ENCODE measurements around the gene EXO5. TPM values are rescaled to one million over a fixed set of nuclear protein-coding genes. Genes with fewer than 3 reads are reported as not detected.

EXO5 gene
- total and polyA plus RNA-seq, 2 donors (not counting 1 experiment from before 2014, with no cell fraction given): 9.0 to 11.1 TPM

DNA sequence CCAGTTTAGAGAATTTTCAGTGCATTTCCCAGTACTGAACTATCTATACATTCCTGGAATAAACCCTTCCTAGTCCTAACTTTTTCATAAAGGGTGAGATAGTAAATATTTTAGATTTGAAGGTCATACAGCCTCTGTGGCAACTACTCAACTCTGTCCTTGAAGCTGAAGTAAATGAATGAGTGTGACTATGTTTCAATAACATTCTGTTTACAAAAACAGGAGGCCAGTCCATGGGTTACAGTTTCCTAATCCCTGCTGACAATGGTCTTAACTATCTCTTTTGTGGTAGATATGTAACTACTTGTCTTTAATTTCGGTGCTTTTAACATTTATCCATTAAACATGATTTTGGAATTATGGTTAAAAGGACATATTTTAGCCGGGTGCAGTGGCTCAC, 27.2 kb downstream of the EXO5 start:
- H3K9ac ChIP-seq (ENCODE audit: insufficient read depth, low read length): no peak overlapping the region
- no peaks in the 10 kb centered on the region for H3K27me3 ChIP-seq (ENCODE audit: control insufficient read depth, insufficient read depth, low read length)
- H3K4me3 ChIP-seq (replicated peaks in 1 of 4; ENCODE audit: control extremely low read depth in 1 of 4, insufficient read depth in 1 of 4, low read depth in 3 of 4, low read length in 4 of 4): no peak overlapping the region
- no peak overlapping the region for H2AFZ ChIP-seq (ENCODE audit: low read length)
- H3K79me2 ChIP-seq (ENCODE audit: control insufficient read depth, insufficient read depth, low read length): no peaks in the 10 kb centered on the region
- H4K20me1 ChIP-seq (ENCODE audit: control insufficient read depth, extremely low read depth, insufficient read depth, low read length): no peaks in the 10 kb centered on the region
- no peaks in the 10 kb centered on the region for H3K36me3 ChIP-seq (ENCODE audit: control insufficient read depth, insufficient read depth, low read length)
- DNase-seq (ENCODE audit: low read depth in 2 of 2): no peak
- H3K4me1 ChIP-seq (ENCODE audit: control insufficient read depth, extremely low read depth, insufficient read depth, low read length): no peaks in the 10 kb centered on the region
- H3K4me2 ChIP-seq (ENCODE audit: extremely low read depth, insufficient read depth, low read length): no peak overlapping the region
- no peak overlapping the region for H3K27ac ChIP-seq (ENCODE audit: insufficient read depth, low read length)
- no peaks in the 10 kb centered on the region for H3K9me3 ChIP-seq (ENCODE audit: control insufficient read depth, insufficient read depth, low read depth, low read length)
- TF ChIP-seq, protein P1, sequence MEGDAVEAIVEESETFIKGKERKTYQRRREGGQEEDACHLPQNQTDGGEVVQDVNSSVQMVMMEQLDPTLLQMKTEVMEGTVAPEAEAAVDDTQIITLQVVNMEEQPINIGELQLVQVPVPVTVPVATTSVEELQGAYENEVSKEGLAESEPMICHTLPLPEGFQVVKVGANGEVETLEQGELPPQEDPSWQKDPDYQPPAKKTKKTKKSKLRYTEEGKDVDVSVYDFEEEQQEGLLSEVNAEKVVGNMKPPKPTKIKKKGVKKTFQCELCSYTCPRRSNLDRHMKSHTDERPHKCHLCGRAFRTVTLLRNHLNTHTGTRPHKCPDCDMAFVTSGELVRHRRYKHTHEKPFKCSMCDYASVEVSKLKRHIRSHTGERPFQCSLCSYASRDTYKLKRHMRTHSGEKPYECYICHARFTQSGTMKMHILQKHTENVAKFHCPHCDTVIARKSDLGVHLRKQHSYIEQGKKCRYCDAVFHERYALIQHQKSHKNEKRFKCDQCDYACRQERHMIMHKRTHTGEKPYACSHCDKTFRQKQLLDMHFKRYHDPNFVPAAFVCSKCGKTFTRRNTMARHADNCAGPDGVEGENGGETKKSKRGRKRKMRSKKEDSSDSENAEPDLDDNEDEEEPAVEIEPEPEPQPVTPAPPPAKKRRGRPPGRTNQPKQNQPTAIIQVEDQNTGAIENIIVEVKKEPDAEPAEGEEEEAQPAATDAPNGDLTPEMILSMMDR (conservative IDR thresholded peaks at IDR 0.05 in 1 of 2, IDR thresholded peaks at IDR 0.05 in 1 of 2; ENCODE audit: low read depth in 1 of 2, low read length in 2 of 2): no peak
- no peak for TF ChIP-seq EZH2 (IDR thresholded peaks at IDR 0.05; ENCODE audit: low read length, missing control alignments)

DNA sequence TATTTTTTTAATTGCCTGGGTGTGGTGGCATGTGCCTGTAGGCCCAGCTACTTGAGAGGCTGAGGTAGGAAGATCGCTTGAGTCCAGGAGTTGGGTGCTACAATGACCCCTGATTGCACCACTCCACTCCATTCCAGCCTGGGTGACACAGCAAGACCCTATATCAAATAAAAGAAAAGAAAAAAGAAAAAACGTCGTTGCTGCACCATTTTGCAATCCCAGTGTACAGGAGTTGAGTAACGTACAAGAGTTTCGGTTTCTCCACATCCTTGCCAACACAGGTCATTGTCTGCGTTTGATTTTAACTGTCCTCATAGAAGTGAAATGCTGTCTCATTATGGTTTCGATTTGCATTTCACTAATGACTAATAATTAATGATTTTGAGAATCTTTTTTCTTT, 30.8 kb downstream of the EXO5 start:
- Histone ChIP-seq H3K4me1 (ENCODE audit: control insufficient read depth, extremely low read depth, insufficient read depth, low read length) (no peaks in the 10 kb centered on the region), H3K36me3 (ENCODE audit: control insufficient read depth, insufficient read depth, low read length) (no peaks in the 10 kb centered on the region), H3K4me2 (ENCODE audit: extremely low read depth, insufficient read depth, low read length) (no peak overlapping the region), H3K9me3 (ENCODE audit: control insufficient read depth, insufficient read depth, low read depth, low read length) (no peaks in the 10 kb centered on the region), H4K20me1 (ENCODE audit: control insufficient read depth, extremely low read depth, insufficient read depth, low read length) (no peaks in the 10 kb centered on the region), H2AFZ (ENCODE audit: low read length) (no peak overlapping the region), H3K79me2 (ENCODE audit: control insufficient read depth, insufficient read depth, low read length) (no peaks in the 10 kb centered on the region), H3K4me3 (replicated peaks in 1 of 4; ENCODE audit: control extremely low read depth in 1 of 4, insufficient read depth in 1 of 4, low read depth in 3 of 4, low read length in 4 of 4) (no peak overlapping the region), H3K27me3 (ENCODE audit: control insufficient read depth, insufficient read depth, low read length) (no peaks in the 10 kb centered on the region), H3K9ac (ENCODE audit: insufficient read depth, low read length) (no peak overlapping the region), H3K27ac (ENCODE audit: insufficient read depth, low read length) (no peak overlapping the region)
- TF ChIP-seq, protein P1 (conservative IDR thresholded peaks at IDR 0.05 in 1 of 2, IDR thresholded peaks at IDR 0.05 in 1 of 2; ENCODE audit: low read depth in 1 of 2, low read length in 2 of 2): no peak
- TF ChIP-seq EZH2 (IDR thresholded peaks at IDR 0.05; ENCODE audit: low read length, missing control alignments): no peak
- DNase-seq (ENCODE audit: low read depth in 2 of 2): no peak

DNA sequence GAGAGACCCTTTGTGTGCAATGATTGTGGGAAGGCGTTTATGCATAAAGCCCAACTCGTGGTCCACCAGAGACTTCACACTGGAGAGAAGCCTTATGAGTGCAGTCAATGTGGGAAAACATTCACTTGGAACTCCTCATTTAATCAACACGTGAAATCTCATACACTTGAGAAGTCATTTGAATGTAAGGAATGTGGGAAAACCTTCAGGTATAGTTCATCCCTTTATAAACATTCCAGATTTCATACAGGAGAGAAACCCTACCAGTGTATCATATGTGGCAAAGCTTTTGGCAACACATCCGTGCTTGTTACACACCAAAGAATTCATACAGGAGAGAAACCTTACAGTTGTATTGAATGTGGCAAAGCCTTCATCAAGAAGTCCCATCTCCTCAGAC, 38.4 kb downstream of the EXO5 start:
- no peak overlapping the region for H3K4me2 ChIP-seq (ENCODE audit: extremely low read depth, insufficient read depth, low read length)
- H3K4me3 ChIP-seq (replicated peaks in 1 of 4; ENCODE audit: control extremely low read depth in 1 of 4, insufficient read depth in 1 of 4, low read depth in 3 of 4, low read length in 4 of 4): no peak overlapping the region
- no peak for TF ChIP-seq EZH2 (IDR thresholded peaks at IDR 0.05; ENCODE audit: low read length, missing control alignments)
- TF ChIP-seq, protein P1 (conservative IDR thresholded peaks at IDR 0.05 in 1 of 2, IDR thresholded peaks at IDR 0.05 in 1 of 2; ENCODE audit: low read depth in 1 of 2, low read length in 2 of 2): no peak
- no peaks in the 10 kb centered on the region for H3K79me2 ChIP-seq (ENCODE audit: control insufficient read depth, insufficient read depth, low read length)
- no peaks in the 10 kb centered on the region for H3K27me3 ChIP-seq (ENCODE audit: control insufficient read depth, insufficient read depth, low read length)
- H3K9me3 ChIP-seq (ENCODE audit: control insufficient read depth, insufficient read depth, low read depth, low read length): no peaks in the 10 kb centered on the region
- H3K27ac ChIP-seq (ENCODE audit: insufficient read depth, low read length): no peak overlapping the region
- no peaks in the 10 kb centered on the region for H3K36me3 ChIP-seq (ENCODE audit: control insufficient read depth, insufficient read depth, low read length)
- H4K20me1 ChIP-seq (ENCODE audit: control insufficient read depth, extremely low read depth, insufficient read depth, low read length): no peaks in the 10 kb centered on the region
- no peaks in the 10 kb centered on the region for H3K4me1 ChIP-seq (ENCODE audit: control insufficient read depth, extremely low read depth, insufficient read depth, low read length)
- no peak for DNase-seq (ENCODE audit: low read depth in 2 of 2)
- no peak overlapping the region for H2AFZ ChIP-seq (ENCODE audit: low read length)
- H3K9ac ChIP-seq (ENCODE audit: insufficient read depth, low read length): no peak overlapping the region
